T-helper 1 cell (primary cell): ENCODE measurements around the gene ANKH.

ENCODE experiments used
- DNase-seq, 5 donors: peaks; one replicate each; pipeline ENCODE4 v3.0.0-alpha.2; 2012 to 2020

The ANKH gene

DNA sequence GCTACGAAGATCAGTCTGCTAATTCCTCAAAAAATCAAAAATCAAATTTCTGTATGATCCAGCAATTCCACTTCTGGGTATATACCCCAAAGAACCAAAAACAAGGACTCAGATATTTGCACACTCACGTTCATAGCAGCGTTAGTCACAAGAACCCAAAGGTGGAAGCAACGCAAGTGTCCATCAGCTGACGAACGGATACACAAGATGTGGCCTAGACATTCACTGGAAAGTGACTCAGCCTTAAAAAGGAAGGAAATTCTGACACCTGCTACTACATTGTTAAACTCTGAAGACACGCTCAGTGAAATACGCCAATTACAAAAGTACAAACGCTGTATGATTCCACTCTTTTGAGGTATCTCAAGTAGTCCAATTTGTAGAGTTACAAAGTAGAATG is 113.7 kb downstream of the ANKH start:
- no peak for DNase-seq

DNA sequence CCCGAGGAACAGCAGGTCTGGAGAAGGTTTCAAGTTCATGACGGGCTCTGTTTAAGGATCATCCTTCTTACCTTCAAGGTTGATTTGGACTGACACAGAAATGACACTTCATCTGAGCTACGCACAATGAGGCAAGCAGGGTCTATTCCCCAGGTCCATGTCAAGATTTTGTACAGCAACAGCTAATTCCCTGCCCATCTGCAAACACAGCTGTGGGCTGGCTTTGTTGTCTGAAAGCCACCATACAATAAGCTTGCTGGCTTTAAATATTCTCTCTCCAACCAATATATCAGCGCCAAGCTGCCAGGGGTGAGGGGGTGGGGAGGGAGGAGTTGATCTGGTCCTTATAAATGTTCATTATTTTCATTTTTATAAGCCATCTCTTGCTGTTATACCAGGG is 115.1 kb downstream of the ANKH start:
- no peak for DNase-seq

DNA sequence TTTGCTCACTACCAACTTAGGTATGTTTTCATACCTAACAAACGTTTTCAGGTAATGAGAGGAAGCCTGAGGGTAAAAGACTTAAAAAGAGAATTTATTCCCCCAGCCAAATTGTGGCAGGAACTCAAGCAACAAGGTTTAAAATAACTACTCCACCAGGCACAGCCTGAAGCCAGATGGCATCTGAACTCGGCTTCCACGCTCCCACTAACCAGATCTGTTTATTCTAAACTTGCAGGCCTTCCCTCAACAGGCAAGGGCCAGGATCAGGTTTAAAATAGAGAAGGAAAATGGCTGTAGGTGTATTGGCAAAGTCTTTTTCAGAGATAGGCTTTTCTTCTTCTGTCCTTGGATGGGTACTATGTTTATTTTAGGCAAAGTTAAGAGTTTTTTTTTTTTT is 117.6 kb downstream of the ANKH start:
- DNase-seq, result no peak

GRCh38 chr5:14753292-14753691 is 118.3 kb downstream of the ANKH start:
- no peak for DNase-seq

- no peak for DNase-seq
Observed at GRCh38 chr5:14752497-14753071, 119.0 kb downstream of the ANKH start.

DNA sequence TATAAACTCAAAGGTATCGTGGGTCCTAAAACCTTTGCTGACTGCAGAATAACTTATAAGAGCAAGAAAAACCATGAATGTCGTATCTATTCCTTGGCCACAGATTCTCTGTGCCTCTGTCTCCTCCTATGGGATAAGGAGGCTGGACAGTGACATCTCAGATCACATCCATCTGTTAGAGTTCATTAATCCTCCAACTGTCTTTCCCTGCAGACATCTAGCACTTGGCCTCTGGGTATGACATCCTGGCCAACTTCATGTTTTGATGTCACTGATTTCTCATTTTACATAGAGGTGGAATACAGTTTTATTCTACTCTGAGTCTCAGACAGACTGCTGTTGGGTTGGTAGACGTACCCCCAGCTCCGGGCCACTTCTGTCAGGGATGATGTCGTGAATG is 120.9 kb downstream of the ANKH start:
- DNase-seq, result no peak

GRCh38 chr5:14749579-14750101 is 121.9 kb downstream of the ANKH start:
- DNase-seq, result no peak

DNA sequence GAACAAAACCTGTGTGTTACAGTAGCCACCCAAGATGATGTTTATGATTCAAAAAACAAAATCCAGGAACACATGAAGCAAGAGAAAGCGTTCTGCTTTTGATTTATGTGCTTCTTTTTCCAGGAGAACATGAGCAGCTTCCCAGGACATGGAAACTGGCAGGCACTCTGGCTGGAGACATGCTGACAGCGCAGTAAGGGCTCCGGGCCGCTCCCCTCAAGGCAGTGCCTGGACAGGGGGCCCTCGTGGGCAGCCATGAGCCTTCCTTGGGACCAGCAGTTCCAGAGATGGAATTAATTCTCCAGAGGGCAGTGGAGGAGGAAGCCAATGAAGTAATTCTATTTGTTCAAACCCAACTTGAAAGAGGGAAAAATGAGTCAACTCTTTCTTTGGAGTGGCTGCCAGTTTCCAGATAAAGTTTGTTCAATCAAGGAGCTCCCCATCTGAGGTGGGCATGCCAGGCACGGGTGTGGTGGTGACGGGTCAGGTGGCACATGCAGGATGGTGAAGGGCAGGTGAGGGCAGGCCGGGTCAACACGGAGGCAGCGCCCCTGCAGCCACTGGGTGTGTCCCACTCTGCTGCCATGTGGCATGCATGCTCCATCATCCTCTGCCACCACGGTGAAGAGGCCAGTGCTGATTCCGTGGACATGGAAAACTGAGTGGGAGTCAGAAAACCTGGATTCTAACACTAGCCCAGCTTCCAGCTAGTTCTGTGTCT is 123.2 kb downstream of the ANKH start:
- DNase-seq, result no peak

DNA sequence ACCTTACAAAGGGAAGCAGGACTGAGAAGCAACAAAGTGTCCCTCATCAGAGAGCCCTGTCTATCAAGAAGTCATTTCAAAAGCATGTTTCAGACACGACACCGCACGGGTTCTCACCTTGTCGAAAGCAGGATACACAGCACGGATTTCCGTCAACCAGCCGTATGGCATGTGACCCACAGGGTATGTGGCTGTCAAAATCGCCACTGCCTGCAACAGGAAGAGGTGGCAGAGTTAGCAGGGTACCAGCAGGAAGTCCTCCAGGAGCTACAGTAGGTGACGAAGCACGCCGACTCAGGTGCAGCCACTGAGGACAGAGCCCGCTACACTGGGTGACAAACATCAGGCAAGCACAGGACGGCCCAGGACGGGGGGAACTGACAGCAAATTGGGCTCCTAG is 125.8 kb downstream of the ANKH start:
- peak in 2 of 5 donors; percentile 6 to 49 for DNase-seq

DNA sequence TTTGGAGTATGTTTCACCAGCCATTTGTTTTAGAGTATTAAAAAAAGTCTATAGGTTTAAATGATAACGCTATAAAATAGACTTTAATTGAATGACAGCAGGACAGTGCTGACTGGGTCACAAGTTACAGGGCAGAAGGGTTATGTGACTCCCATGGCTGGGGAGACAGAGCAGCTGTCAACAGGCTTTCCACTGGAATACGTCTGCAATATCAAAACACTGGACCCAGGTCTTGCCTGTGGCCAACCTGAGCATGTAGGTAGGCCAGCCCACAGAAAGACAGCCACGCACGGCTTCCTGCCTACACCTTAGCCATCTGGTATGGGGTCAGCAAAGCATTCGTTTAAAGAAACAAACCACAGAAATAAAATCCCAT is 126.4 kb downstream of the ANKH start:
- DNase-seq, result no peak

- DNase-seq, result no peak
Observed at GRCh38 chr5:14744296-14745187, 127.0 kb downstream of the ANKH start.

- no peak for DNase-seq
Observed at GRCh38 chr5:14743601-14744295, 127.8 kb downstream of the ANKH start.

GRCh38 chr5:14742498-14742897 is 129.1 kb downstream of the ANKH start:
- DNase-seq, result no peak

GRCh38 chr5:14741801-14742440 is 129.7 kb downstream of the ANKH start:
- no peak for DNase-seq

GRCh38 chr5:14741131-14741530 is 130.4 kb downstream of the ANKH start:
- no peak for DNase-seq

DNA sequence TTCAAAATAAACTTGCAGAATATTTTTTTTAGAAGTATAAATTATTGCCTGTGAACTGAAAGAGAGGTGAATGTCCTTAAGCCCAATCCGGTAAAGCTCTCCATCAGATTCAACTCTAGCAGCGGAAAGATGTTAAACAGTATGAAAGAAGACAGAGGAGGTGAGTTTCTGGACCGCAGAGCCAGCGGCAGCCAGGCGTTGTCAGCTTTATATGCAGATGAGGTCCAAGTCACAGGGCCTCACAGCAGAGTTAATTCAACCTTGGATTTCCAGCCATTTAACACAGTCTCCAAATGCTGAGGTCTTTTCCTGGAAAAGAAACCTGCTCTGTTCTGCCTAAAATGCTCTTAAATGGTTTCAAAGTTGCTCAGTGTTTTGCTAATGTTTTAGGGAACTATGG is 131.6 kb downstream of the ANKH start:
- DNase-seq, result no peak

DNA sequence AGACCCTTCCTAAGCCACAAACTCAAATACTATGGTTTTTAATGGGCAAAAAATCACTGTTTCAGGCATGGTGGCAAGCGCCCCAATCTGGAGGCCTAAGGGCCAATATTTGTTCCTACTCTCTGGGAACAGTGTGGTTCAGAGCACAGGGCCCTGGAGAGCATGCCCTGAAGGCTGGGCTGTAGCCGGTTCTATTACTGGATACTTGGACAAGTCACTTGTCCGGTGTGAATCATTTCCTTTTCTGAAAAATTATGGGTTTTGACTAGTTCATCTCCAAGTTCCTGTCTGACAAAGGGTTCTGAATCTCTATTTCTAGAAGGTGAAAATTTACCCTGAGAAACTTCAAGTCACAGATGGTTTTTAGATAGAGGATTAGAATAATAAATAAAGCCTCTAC is 132.0 kb downstream of the ANKH start:
- no peak for DNase-seq

GRCh38 chr5:14738050-14738449 is 133.5 kb downstream of the ANKH start:
- DNase-seq, result no peak

GRCh38 chr5:14737291-14737690 is 134.3 kb downstream of the ANKH start:
- no peak for DNase-seq

DNA sequence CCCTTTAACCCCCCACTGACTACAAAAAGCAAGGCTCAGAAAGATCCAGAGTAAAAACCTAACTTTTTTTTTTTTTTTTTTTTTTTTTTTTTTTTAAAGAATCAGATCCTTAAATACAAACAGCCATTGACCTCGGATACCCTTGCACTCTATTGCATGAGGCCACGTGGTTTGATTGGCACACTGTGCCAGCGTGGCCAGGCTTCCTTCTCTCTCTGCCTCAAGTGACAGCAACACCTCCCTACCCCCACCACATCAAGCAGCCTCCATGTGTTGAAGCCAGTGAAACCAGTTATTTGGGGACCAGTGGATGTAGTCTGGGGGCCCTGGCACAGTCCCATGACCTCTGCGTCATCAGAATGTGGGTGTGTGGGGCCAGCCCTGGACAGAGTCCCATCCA is 135.6 kb downstream of the ANKH start:
- no peak for DNase-seq

DNA sequence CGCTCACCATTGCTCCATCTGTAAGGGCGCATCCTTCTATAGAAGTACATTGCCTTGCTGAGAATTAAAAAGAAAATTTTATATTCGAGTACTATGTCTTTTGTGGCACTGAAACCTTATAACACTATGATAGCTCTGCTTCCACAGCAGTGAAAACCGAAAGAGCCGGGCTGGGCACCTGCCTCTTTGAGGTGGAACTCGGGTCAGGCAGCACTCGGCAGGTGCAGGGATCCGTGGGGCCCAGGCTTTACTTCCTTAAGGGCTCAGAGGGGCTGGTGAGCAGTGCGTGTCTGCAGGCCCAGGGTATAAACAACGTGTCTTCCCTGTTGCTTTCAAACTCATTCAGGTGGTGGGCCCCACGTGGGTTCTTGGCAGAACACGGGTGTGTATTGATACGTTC is 137.2 kb downstream of the ANKH start:
- no peak for DNase-seq

- DNase-seq, result no peak
Observed at GRCh38 chr5:14733661-14734060, 137.9 kb downstream of the ANKH start.

DNA sequence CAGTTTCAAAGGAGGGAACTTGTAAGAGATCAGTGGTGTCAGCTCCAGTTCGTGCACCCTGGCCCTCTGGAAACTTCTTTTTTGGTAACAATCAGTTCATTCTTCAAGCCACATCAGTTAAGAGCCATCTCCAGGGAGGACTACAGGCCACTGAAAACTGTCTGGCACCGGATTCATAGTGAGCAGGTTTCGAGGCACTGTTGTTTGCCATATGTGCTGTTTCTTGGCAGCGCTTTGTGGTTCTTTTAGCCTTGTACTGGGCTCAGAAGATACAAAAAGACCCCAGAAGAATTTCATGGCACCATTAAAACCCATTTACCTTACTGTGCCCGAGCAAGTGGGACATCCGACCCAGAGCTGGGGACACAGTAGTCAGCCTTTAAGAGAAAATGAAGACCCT is 138.6 kb downstream of the ANKH start:
- DNase-seq, result no peak
